ENCODE results near the gene SOX12. TPM values are rescaled to one million over a fixed set of nuclear protein-coding genes. Genes with fewer than 3 reads are reported as not detected.
A peak's percentile ranks its signal among the peaks of the same experiment; 100 is the strongest.

The SOX12 gene
- total RNA-seq, 2 experiments from 2014 or later: 11.6 to 11.9 TPM

DNA sequence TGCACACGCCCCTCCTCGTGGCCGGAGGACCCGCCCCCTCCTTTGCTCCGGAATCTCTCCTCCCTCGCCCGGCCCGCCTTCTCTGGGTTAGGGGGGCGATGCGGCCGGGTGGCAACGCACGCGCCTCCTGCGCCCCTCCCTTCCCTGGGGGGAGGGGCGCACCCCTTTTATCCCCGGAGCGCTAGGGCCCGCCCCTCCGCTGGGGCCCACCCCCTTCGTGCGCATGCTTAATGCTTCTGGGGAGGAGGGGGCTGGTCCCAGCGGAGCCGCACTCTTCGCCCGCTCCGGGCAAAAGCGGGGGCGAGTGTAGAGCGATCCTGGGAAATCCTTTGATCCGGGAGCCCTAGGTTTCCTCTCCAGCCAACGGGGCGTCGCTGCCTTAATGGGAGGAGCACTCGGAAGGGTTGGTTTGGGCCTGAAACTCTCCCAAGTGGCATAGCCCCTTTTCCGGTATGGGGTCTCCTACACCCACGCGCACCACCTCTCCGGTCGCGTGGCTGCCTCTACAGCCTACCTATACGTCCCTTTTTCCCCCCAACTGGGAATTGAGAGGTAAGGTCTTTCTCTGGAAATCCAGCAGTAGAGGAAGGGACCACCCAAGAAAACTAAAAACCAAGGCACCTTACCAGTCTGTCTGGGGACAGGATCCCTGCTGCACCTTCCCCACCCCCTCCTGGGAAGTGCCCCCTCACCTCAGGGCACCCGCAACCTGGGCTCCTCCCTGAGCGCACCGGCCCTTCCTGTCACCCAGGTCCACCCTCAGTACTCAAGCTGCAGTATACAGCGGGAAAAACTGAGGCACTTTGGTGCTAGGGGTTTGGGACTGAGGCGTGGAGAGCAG, 2.1 kb downstream of the SOX12 start:
- peak overlapping the region; percentile 88 for H3K4me3 Mint-ChIP-seq
- DNase-seq (peak; percentile 59 to 89 (median 71)), ATAC-seq (ENCODE audit: poor library complexity) (peak; percentile 30)
- Histone ChIP-seq H3K27me3 (ENCODE audit: control insufficient read depth in 1 of 2, insufficient read depth in 2 of 2, low read length in 2 of 2) (no peaks in the 10 kb centered on the region), H3K27ac (ENCODE audit: low read depth in 1 of 2, low read length in 2 of 2) (peak overlapping the region; percentile 58 to 64), H3K36me3 (ENCODE audit: insufficient read depth, low read length) (no peaks in the 10 kb centered on the region), H3K4me1 (ENCODE audit: insufficient read depth, low read length) (peaks cover 35% of the 10 kb centered on the region), H3K4me3 (ENCODE audit: low read length) (peak overlapping the region; percentile 67), H3K9me3 (ENCODE audit: control insufficient read depth in 1 of 2, insufficient read depth in 1 of 2, low read length in 2 of 2) (no peaks in the 10 kb centered on the region)
- no peaks in the 10 kb centered on the region for H3K27me3 Mint-ChIP-seq
- H3K27ac Mint-ChIP-seq: peak overlapping the region; percentile 75
- peaks cover 36% of the 10 kb centered on the region for H3K4me1 Mint-ChIP-seq (ENCODE audit: low read depth)
- peaks cover 5% of the 10 kb centered on the region for H3K36me3 Mint-ChIP-seq (ENCODE audit: low read depth)
- H3K9me3 Mint-ChIP-seq: no peaks in the 10 kb centered on the region
- intact Hi-C loops (cut with DNase I, micrococcal nuclease): loop anchor here in 1 of 2 experiments (5.0 kb wide), 1 partner anchor 80 kb away; the partner anchor contains the start of gene RBCK1
- CTCF ChIA-PET: no interaction called here
- TF ChIP-seq, protein P1, sequence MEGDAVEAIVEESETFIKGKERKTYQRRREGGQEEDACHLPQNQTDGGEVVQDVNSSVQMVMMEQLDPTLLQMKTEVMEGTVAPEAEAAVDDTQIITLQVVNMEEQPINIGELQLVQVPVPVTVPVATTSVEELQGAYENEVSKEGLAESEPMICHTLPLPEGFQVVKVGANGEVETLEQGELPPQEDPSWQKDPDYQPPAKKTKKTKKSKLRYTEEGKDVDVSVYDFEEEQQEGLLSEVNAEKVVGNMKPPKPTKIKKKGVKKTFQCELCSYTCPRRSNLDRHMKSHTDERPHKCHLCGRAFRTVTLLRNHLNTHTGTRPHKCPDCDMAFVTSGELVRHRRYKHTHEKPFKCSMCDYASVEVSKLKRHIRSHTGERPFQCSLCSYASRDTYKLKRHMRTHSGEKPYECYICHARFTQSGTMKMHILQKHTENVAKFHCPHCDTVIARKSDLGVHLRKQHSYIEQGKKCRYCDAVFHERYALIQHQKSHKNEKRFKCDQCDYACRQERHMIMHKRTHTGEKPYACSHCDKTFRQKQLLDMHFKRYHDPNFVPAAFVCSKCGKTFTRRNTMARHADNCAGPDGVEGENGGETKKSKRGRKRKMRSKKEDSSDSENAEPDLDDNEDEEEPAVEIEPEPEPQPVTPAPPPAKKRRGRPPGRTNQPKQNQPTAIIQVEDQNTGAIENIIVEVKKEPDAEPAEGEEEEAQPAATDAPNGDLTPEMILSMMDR (IDR thresholded peaks at IDR 0.05): no peak
- POLR2A ChIA-PET: interaction anchor here (7.6 kb wide), 1 partner anchor 29 kb away, joined by 114 read pairs; the partner anchor contains the start of gene ZCCHC3

DNA sequence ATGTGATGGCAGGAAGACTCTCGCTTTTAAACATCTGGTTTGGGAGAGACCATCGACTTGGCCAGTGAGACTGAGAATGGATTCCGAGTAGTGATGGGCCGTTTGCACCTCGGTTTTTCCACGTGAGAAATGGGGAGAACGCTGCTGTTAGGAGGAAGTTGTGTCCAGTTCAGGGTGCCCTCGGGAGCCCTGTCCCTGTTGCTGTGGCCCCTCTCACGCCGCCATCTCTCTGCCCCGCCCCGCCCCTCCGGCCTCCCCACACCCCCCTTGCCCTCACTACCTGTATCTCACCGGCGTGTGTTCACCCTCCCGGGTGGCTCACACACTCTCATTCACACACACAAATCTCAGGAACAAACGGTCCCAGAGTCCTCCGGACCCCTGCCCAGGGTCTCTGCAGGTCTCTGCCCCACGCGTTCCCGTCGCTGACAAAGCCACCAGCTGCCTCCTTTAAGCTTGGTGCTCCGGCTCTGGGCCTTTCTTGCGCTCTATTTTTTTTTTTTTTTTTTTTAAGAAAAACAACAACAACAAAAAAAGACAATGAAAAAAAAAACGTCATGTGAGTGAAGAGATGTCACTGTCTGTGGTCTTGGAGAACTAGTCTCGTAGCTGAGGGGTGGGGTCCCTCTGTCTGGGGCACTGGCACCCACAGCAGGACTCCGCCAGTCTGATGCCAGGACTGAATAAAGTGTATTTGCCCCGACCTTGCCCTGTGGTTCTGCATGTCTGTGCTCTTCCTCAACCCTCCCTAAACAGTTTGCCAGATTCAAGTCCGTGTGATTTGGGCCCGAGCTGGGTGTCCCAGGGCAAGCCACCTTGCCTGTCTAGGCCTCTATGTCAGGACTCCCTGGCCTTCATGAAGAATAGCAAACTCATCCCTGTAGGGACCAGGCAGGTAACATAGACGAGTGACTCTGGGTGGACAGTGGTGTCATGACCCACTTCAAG, 2.9 kb downstream of the SOX12 start:
- Mint-ChIP-seq H3K27me3 (no peaks in the 10 kb centered on the region), H3K9me3 (no peaks in the 10 kb centered on the region), H3K27ac (peak overlapping the region; percentile 75), H3K36me3 (ENCODE audit: low read depth) (peaks cover 5% of the 10 kb centered on the region), H3K4me1 (ENCODE audit: low read depth) (peaks cover 36% of the 10 kb centered on the region), H3K4me3 (peak overlapping the region; percentile 88)
- CTCF ChIA-PET: interaction anchor here (1.4 to 3.7 kb wide), 2 partner anchors 62 to 69 kb away, joined by 3 to 38 read pairs; no protein-coding TSS in a partner anchor
- no peak for ATAC-seq (ENCODE audit: poor library complexity)
- Histone ChIP-seq H3K4me1 (ENCODE audit: insufficient read depth, low read length) (peaks cover 35% of the 10 kb centered on the region), H3K9me3 (ENCODE audit: control insufficient read depth in 1 of 2, insufficient read depth in 1 of 2, low read length in 2 of 2) (no peaks in the 10 kb centered on the region), H3K4me3 (ENCODE audit: low read length) (no peak overlapping the region), H3K36me3 (ENCODE audit: insufficient read depth, low read length) (no peaks in the 10 kb centered on the region), H3K27me3 (ENCODE audit: control insufficient read depth in 1 of 2, insufficient read depth in 2 of 2, low read length in 2 of 2) (no peaks in the 10 kb centered on the region), H3K27ac (ENCODE audit: low read depth in 1 of 2, low read length in 2 of 2) (peak overlapping the region in 1 of 2 donors; percentile 64)
- intact Hi-C loops (cut with DNase I, micrococcal nuclease): loop anchor here in 1 of 2 experiments (5.0 kb wide), 1 partner anchor 79 kb away; the partner anchor contains the start of gene RBCK1
- POLR2A ChIA-PET: interaction anchor here (0.6 to 3.2 kb wide), 2 partner anchors 31 to 121 kb away, joined by 3 to 20 read pairs; partner anchors contain the start of gene ZCCHC3
- TF ChIP-seq, protein P1 (IDR thresholded peaks at IDR 0.05): no peak
- DNase-seq: peak in 2 of 14 experiments; percentile 30 to 55

All from CD4-positive, alpha-beta T cell (primary cell).